ENCODE measurements around the gene MAP3K6. TPM values are rescaled to one million over a fixed set of nuclear protein-coding genes. Genes with fewer than 3 reads are reported as not detected.

Gene MAP3K6
- total RNA-seq, 1 experiment from 2014 or later = 7.7 TPM

DNA sequence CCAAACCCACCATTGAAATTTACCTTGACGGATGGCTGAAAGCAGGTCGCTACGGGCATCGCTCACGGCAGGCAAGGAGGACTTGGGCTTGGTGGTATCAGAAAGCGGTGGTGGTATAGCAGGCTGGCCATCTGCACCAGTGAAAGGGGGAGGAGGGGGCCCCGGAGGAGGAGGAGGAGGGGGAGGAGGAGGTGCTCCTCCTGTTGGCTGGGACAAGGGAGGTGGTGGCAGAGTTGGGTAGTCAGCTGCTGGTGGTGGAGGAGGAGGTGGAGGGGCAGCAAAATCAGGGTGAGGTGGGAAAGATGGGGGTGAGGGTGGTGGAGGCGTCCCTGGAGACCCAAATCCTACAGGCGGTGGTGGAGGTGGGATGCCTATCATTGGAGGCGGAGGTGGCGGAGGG lies 42.9 kb upstream of the MAP3K6 start:
- Histone ChIP-seq H3K27ac (ENCODE audit: insufficient read length, low read depth, low read length) (no peak overlapping the region), H3K4me1 (ENCODE audit: insufficient read depth, low read length) (no peaks in the 10 kb centered on the region), H4K5ac (ENCODE audit: insufficient read length, low read depth, low read length) (no peak overlapping the region), H2AK5ac (ENCODE audit: insufficient read length, low read length) (no peak overlapping the region), H4K8ac (replicated peaks; ENCODE audit: insufficient read length, low read depth, low read length) (no peak overlapping the region), H2BK12ac (ENCODE audit: insufficient read length, low read depth, low read length) (no peak overlapping the region), H3K4ac (ENCODE audit: low read depth, low read length) (no peak overlapping the region), H3K23me2 (ENCODE audit: insufficient read length, low read depth, low read length, poor library complexity, severe bottlenecking) (no peaks in the 10 kb centered on the region), H3K56ac (ENCODE audit: insufficient read length, low read depth, low read length) (no peak overlapping the region), H2BK15ac (ENCODE audit: low read depth, low read length) (no peak overlapping the region), H2BK5ac (ENCODE audit: insufficient read length, low read length) (no peak overlapping the region), H3K79me1 (ENCODE audit: insufficient read depth, low read depth, low read length, poor library complexity, severe bottlenecking) (no peaks in the 10 kb centered on the region), H2AFZ (ENCODE audit: low read length) (no peak overlapping the region), H3K9ac (ENCODE audit: extremely low read depth, insufficient read length, low read length) (no peak overlapping the region), H3K4me2 (ENCODE audit: insufficient read depth, insufficient read length, low read length) (no peak overlapping the region), H3T11ph (ENCODE audit: low read length) (no peak overlapping the region), H4K20me1 (ENCODE audit: control insufficient read depth, insufficient read depth, insufficient read length) (no peaks in the 10 kb centered on the region), H3K14ac (ENCODE audit: insufficient read depth, low read length) (no peak overlapping the region; the same call in 1 of the 2 replicates), H3K23ac (ENCODE audit: insufficient read length, low read depth, low read length) (no peak overlapping the region), H3K79me2 (ENCODE audit: insufficient read depth, low read length) (no peaks in the 10 kb centered on the region), H3K18ac (ENCODE audit: insufficient read length, low read depth, low read length) (no peak overlapping the region), H2BK20ac (ENCODE audit: low read depth, low read length, poor library complexity, severe bottlenecking) (no peak overlapping the region), H3K27me3 (ENCODE audit: insufficient read depth, low read length) (no peaks in the 10 kb centered on the region), H3K9me3 (ENCODE audit: control insufficient read depth, low read depth, low read length) (no peaks in the 10 kb centered on the region), H4K91ac (ENCODE audit: insufficient read length, low read depth, low read length) (no peak overlapping the region), H2BK120ac (ENCODE audit: low read depth, low read length, poor library complexity, severe bottlenecking) (no peak overlapping the region)
- H3K4me1 Mint-ChIP-seq = peaks cover 16 to 24% of the 10 kb centered on the region in 2 experiments
- H3K9me3 Mint-ChIP-seq = no peaks in the 10 kb centered on the region
- DNase-seq = no peak
- H3K27me3 Mint-ChIP-seq (ENCODE audit: low read depth) = no peaks in the 10 kb centered on the region
- 0 out of 7 replicates have a peak overlapping the region, but pooled peaks of 1 of the 3 experiments have one; percentile 27 for H3K27ac Mint-ChIP-seq
- H3K36me3 Mint-ChIP-seq (ENCODE audit: insufficient read depth in 1 of 3, low read depth in 3 of 3) = peaks cover 30 to 65% (median 63%) of the 10 kb centered on the region in 3 experiments; a peak in 6 of 7 replicates
- no peak overlapping the region for H3K4me3 Mint-ChIP-seq
- no CpG with 5 or more reads among the region's 11 CpGs for WGBS (ENCODE audit: extremely low coverage, insufficient read length, low lambda C conversion rate)
- TF ChIP-seq, protein P1, sequence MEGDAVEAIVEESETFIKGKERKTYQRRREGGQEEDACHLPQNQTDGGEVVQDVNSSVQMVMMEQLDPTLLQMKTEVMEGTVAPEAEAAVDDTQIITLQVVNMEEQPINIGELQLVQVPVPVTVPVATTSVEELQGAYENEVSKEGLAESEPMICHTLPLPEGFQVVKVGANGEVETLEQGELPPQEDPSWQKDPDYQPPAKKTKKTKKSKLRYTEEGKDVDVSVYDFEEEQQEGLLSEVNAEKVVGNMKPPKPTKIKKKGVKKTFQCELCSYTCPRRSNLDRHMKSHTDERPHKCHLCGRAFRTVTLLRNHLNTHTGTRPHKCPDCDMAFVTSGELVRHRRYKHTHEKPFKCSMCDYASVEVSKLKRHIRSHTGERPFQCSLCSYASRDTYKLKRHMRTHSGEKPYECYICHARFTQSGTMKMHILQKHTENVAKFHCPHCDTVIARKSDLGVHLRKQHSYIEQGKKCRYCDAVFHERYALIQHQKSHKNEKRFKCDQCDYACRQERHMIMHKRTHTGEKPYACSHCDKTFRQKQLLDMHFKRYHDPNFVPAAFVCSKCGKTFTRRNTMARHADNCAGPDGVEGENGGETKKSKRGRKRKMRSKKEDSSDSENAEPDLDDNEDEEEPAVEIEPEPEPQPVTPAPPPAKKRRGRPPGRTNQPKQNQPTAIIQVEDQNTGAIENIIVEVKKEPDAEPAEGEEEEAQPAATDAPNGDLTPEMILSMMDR (conservative IDR thresholded peaks at IDR 0.05) = no peak

All from H9 (cell line).